Activated B cell treated with CpG ODN at 0.5 μM for 24 hours (primary cell): ENCODE results near the gene TMEM117. TPM values are rescaled to one million over a fixed set of nuclear protein-coding genes. Genes with fewer than 3 reads are reported as not detected.

Experiments
- ATAC-seq: fragments of 200-7000 bp; cut with Tn5 transposase; one replicate; pipeline ENCODE4 v1.10.0; 2021; ENCODE audit warnings: low read depth, mild to moderate bottlenecking, moderate library complexity
- CTCF ChIA-PET: fragments of 350-600 bp; sonication (Branson Sonifier 250); formaldehyde crosslinking; loops from one replicate; lab custom pipeline; 2021; ENCODE audit warnings: antibody characterized with exemption; lab: Charles Lee
- POLR2A ChIA-PET: fragments of 350-600 bp; sonication (Branson Sonifier 250); formaldehyde crosslinking; loops from one replicate; lab custom pipeline; 2021; ENCODE audit warnings: antibody characterized with exemption; lab: Charles Lee
- DNase-seq: peaks from one replicate; pipeline ENCODE4 v3.0.0; 2022
- H3K27ac Mint-ChIP-seq: one replicate; pipeline ENCODE4 v1.8.0; 2020; ENCODE audit warnings: mixed read lengths
- H3K27me3 Mint-ChIP-seq: one replicate; pipeline ENCODE4 v1.8.0; 2021; ENCODE audit warnings: mixed read lengths
- H3K36me3 Mint-ChIP-seq: one replicate; pipeline ENCODE4 v1.8.0; 2021; ENCODE audit warnings: low read depth, mixed read lengths
- H3K4me1 Mint-ChIP-seq: one replicate; pipeline ENCODE4 v1.8.0; 2021; ENCODE audit warnings: mixed read lengths
- H3K4me3 Mint-ChIP-seq: one replicate; pipeline ENCODE4 v1.8.0; 2020; ENCODE audit warnings: mild to moderate bottlenecking, mixed read lengths
- H3K9me3 Mint-ChIP-seq: one replicate; pipeline ENCODE4 v1.8.0; 2020; ENCODE audit warnings: mixed read lengths
- intact Hi-C: fragments of 100-400 bp; cut with micrococcal nuclease; formaldehyde crosslinking; loops from one replicate; pipeline ENCODE4 v1.15.1; 2024
- total RNA-seq: library from RNA; stranded (reverse); gene quantifications from 2 replicates; pipeline ENCODE4 v1.2.3, GENCODE V29; 2022
- TF ChIP-seq, protein P1 (sequence below): fragments of 200-600 bp; IDR thresholded peaks from one replicate; pipeline ENCODE4 v1.8.0; 2022; ENCODE audit warnings: antibody characterized with exemption, mild to moderate bottlenecking

TMEM117 gene
- total RNA-seq, 1 donor from 2014 or later: 4.8 TPM

DNA sequence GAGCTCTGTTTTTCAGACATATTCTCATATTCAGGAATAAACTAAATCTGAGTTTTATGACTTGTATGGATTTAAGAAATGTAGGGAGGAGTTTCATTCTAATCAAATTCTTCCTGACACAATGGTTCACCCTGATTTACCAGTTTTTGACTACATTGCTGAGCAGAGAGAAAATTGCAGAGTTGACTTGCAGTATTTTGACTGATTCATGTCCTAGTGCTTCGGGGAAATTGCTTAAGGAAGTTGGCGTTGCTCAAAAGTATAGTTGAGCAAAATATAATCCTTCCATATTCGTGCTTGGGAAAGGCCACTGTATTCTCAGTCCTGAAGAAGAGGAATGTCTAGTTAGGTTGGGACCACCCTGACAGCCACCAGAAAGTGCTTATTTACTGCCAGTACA lies 28.5 kb upstream of the TMEM117 start:
- ChIA-PET CTCF (no interaction called here), POLR2A (interaction anchor here (0.8 to 3.7 kb wide), 5 partner anchors 17 to 49 kb away, joined by 3 to 50 read pairs (median 15); partner anchors contain the start of genes IRAK4, PUS7L and TMEM117)
- H3K27ac Mint-ChIP-seq: peak overlapping the region; percentile 100
- ATAC-seq: no peak
- H3K4me1 Mint-ChIP-seq: peaks cover 31% of the 10 kb centered on the region
- TF ChIP-seq, protein P1, sequence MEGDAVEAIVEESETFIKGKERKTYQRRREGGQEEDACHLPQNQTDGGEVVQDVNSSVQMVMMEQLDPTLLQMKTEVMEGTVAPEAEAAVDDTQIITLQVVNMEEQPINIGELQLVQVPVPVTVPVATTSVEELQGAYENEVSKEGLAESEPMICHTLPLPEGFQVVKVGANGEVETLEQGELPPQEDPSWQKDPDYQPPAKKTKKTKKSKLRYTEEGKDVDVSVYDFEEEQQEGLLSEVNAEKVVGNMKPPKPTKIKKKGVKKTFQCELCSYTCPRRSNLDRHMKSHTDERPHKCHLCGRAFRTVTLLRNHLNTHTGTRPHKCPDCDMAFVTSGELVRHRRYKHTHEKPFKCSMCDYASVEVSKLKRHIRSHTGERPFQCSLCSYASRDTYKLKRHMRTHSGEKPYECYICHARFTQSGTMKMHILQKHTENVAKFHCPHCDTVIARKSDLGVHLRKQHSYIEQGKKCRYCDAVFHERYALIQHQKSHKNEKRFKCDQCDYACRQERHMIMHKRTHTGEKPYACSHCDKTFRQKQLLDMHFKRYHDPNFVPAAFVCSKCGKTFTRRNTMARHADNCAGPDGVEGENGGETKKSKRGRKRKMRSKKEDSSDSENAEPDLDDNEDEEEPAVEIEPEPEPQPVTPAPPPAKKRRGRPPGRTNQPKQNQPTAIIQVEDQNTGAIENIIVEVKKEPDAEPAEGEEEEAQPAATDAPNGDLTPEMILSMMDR: no peak
- H3K27me3 Mint-ChIP-seq: no peaks in the 10 kb centered on the region
- H3K9me3 Mint-ChIP-seq: no peaks in the 10 kb centered on the region
- DNase-seq: no peak
- intact Hi-C loops: loop anchor here (10.0 kb wide), 1 partner anchor 1573 kb away; the partner anchor contains the start of gene YAF2
- peaks cover 14% of the 10 kb centered on the region for H3K36me3 Mint-ChIP-seq
- no peak overlapping the region for H3K4me3 Mint-ChIP-seq

DNA sequence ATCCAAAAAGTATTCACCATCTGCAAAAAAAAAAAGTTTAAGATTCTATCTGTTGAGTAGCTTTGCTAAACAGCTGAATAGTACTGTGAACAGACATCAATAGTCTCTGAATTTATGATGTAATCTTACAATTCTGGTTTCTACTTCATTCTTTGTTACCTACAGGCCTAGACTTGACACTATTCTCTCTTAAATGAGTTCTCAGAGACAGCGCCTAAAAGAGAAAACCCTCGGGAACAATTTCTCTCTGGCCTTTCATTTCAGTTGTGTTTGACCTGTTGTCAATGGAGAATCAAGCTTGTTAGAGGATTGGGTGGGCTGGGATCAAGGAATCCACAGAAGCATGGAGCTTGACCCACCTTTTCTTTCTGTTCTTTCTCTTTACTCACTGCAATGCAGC lies 23.8 kb upstream of the TMEM117 start:
- Mint-ChIP-seq H3K36me3 (no peaks in the 10 kb centered on the region), H3K9me3 (no peaks in the 10 kb centered on the region), H3K27ac (no peak overlapping the region), H3K27me3 (peaks cover 11% of the 10 kb centered on the region), H3K4me1 (peaks cover 3% of the 10 kb centered on the region), H3K4me3 (no peak overlapping the region)
- DNase-seq: no peak
- TF ChIP-seq, protein P1: no peak
- CTCF ChIA-PET: no interaction called here
- POLR2A ChIA-PET: no interaction called here
- intact Hi-C loops: no loop called here
- ATAC-seq: no peak

DNA sequence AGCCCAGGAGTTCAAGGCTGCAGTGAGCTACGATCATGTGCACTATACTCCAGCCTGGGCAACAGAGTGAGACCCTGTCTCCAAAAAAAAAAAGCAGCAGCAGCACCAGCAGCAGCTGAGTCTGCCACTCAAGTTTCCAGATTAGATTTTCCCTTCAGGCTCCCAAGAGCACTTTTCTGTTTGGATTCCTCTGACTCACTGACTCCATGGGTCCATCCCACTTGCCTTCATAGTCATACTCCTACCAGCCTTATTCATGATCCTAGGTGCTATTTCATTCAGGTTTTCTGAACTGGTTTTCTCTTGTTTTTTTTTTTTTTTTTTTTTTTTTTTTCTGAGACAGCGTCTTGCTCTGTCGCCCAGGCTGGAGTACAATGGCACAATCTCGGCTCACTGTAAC lies 23.0 kb upstream of the TMEM117 start:
- TF ChIP-seq, protein P1: no peak

DNA sequence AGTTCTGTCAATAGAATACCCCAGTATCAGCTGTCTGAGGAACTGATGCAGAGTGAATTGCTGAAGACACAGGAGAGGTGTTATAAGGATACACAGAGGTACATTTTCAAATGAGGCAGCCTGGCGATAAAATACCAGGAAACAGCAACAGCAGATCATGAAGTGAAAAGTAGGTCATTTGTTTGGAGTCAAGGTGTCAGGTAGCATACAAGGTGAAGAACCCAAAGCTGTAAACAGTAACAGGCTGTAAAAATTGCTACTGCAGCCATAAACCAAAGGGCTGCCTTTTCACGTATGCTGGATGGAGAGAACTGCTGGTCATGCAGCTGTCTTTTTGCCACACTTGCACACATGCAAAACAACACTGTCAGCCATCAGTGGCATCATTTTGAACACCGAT lies 20.5 kb upstream of the TMEM117 start:
- Mint-ChIP-seq H3K36me3 (no peaks in the 10 kb centered on the region), H3K4me3 (no peak overlapping the region), H3K9me3 (no peaks in the 10 kb centered on the region), H3K27me3 (peaks cover 14% of the 10 kb centered on the region), H3K27ac (no peak overlapping the region), H3K4me1 (no peaks in the 10 kb centered on the region)
- POLR2A ChIA-PET: no interaction called here
- no peak for DNase-seq
- TF ChIP-seq, protein P1: no peak
- intact Hi-C loops: no loop called here
- CTCF ChIA-PET: no interaction called here
- no peak for ATAC-seq

More for the DNA sequence above, 23.0 kb upstream of the TMEM117 start:
- Mint-ChIP-seq H3K27me3 (peaks cover 11% of the 10 kb centered on the region), H3K27ac (no peak overlapping the region), H3K36me3 (no peaks in the 10 kb centered on the region), H3K9me3 (no peaks in the 10 kb centered on the region), H3K4me1 (no peaks in the 10 kb centered on the region), H3K4me3 (no peak overlapping the region)
- ChIA-PET CTCF (no interaction called here), POLR2A (interaction anchor here (0.7 kb wide), 1 partner anchor 27 kb away, joined by 3 read pairs; no protein-coding TSS in a partner anchor)
- intact Hi-C loops: no loop called here
- DNase-seq: no peak
- ATAC-seq: no peak

DNA sequence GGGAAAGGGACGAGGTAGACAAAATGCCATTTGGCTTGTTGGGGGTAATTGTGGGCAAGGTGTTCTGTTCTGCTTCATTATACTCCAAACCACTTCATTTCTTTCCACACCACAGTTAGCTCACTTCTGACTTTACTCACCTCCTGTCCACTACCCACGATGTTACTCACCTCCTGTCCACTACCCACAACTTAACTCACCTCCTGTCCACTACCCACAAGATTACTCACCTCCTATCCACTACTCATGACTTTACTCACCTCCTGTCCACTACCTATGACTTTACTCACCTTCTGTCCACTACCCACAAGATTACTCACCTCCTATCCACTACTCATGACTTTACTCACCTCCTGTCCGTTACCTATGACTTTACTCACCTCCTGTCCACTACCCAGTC lies 19.7 kb upstream of the TMEM117 start:
- no peak for ATAC-seq
- CTCF ChIA-PET: no interaction called here
- no peak overlapping the region for H3K4me3 Mint-ChIP-seq

More for the DNA sequence above, 19.7 kb upstream of the TMEM117 start:
- DNase-seq: no peak
- Mint-ChIP-seq H3K36me3 (no peaks in the 10 kb centered on the region), H3K4me1 (no peaks in the 10 kb centered on the region), H3K27me3 (peaks cover 14% of the 10 kb centered on the region), H3K9me3 (no peaks in the 10 kb centered on the region), H3K27ac (no peak overlapping the region)
- intact Hi-C loops: no loop called here
- TF ChIP-seq, protein P1: no peak
- POLR2A ChIA-PET: no interaction called here
